CD4-positive, CD25-positive, alpha-beta regulatory T cell (primary cell): Measurements from ENCODE around the gene MYOZ2. TPM values are rescaled to one million over a fixed set of nuclear protein-coding genes. Genes with fewer than 3 reads are reported as not detected.
A peak's percentile ranks its signal among the peaks of the same experiment; 100 is the strongest.

Source experiments
- ATAC-seq, 2 donors: fragments of 150-1000 bp; cut with Tn5 transposase; one replicate each; pipeline ENCODE4 v1.10.0; 2021; ENCODE audit warnings: low read depth in 2 of 2, moderate number of reproducible peaks in 2 of 2, moderate library complexity in 1 of 2
- DNase-seq, 3 donors: peaks; one replicate each; pipeline versions ENCODE4 v3.0.0 to v3.0.0-alpha.2; 2012 to 2022; ENCODE audit warnings: mixed read lengths in 1 of 3
- H3K27ac ChIP-seq: one replicate; pipeline ENCODE4 v1.7.0; 2013; ENCODE audit warnings: mild to moderate bottlenecking, low read length; ENCODE audit not compliant: insufficient read depth, poor library complexity, severe bottlenecking
- H3K27me3 ChIP-seq: one replicate; pipeline ENCODE4 v1.7.0; 2013; ENCODE audit warnings: low read length; ENCODE audit not compliant: control insufficient read depth, insufficient read depth
- H3K36me3 ChIP-seq: one replicate; pipeline ENCODE4 v1.7.0; 2013; ENCODE audit warnings: mild to moderate bottlenecking, low read length, moderate library complexity; ENCODE audit not compliant: control insufficient read depth, insufficient read depth
- H3K4me1 ChIP-seq: 2 replicates; pipeline ENCODE4 v1.7.0; 2013; ENCODE audit warnings: mild to moderate bottlenecking, low read length; ENCODE audit not compliant: insufficient read depth, control insufficient read depth, poor library complexity, severe bottlenecking
- H3K4me3 ChIP-seq: one replicate; pipeline ENCODE4 v1.7.0; 2013; ENCODE audit warnings: low read depth, mild to moderate bottlenecking, low read length, moderate library complexity
- H3K9me3 ChIP-seq, 2 experiments: 1 replicate in 1 of 2; 2 replicates in 1 of 2; pipeline ENCODE4 v1.7.0; 2013; ENCODE audit warnings: low read length in 2 of 2, mild to moderate bottlenecking in 1 of 2, moderate library complexity in 1 of 2; ENCODE audit not compliant: control insufficient read depth in 2 of 2
- H3K27ac Mint-ChIP-seq, 3 donors: one replicate each; pipeline ENCODE4 v1.8.0; 2020 to 2022; ENCODE audit warnings: mild to moderate bottlenecking in 3 of 3, mixed read lengths in 3 of 3, moderate library complexity in 2 of 3
- H3K27me3 Mint-ChIP-seq: one replicate; pipeline ENCODE4 v1.8.0; 2022; ENCODE audit warnings: mild to moderate bottlenecking, mixed read lengths
- H3K36me3 Mint-ChIP-seq: one replicate; pipeline ENCODE4 v1.8.0; 2020; ENCODE audit warnings: mixed read lengths
- H3K4me1 Mint-ChIP-seq, 4 donors: one replicate each; pipeline ENCODE4 v1.8.0; 2020 to 2022; ENCODE audit warnings: mixed read lengths in 4 of 4, mild to moderate bottlenecking in 1 of 4
- H3K4me3 Mint-ChIP-seq, 4 donors: one replicate each; pipeline ENCODE4 v1.8.0; 2020 to 2022; ENCODE audit warnings: mild to moderate bottlenecking in 4 of 4, mixed read lengths in 4 of 4, moderate library complexity in 3 of 4
- H3K9me3 Mint-ChIP-seq, 7 donors: one replicate each; pipeline ENCODE4 v1.8.0; 2020 to 2022; ENCODE audit warnings: mixed read lengths in 7 of 7, mild to moderate bottlenecking in 3 of 7, moderate library complexity in 2 of 7
- polyA plus RNA-seq, 4 donors: library from polyadenylated mRNA; unstranded; fragments of 300-500 nt; fragmentation: Illumina TruSeq; gene quantifications; one replicate each; pipeline ENCODE4 v1.2.3, GENCODE V29; 2021
- total RNA-seq: library from RNA; stranded (reverse); gene quantifications from one replicate; pipeline ENCODE4 v1.2.3, GENCODE V29; 2022

MYOZ2 gene
- total and polyA plus RNA-seq, 5 donors from 2014 or later: 0.24 TPM; not detected in 4

DNA sequence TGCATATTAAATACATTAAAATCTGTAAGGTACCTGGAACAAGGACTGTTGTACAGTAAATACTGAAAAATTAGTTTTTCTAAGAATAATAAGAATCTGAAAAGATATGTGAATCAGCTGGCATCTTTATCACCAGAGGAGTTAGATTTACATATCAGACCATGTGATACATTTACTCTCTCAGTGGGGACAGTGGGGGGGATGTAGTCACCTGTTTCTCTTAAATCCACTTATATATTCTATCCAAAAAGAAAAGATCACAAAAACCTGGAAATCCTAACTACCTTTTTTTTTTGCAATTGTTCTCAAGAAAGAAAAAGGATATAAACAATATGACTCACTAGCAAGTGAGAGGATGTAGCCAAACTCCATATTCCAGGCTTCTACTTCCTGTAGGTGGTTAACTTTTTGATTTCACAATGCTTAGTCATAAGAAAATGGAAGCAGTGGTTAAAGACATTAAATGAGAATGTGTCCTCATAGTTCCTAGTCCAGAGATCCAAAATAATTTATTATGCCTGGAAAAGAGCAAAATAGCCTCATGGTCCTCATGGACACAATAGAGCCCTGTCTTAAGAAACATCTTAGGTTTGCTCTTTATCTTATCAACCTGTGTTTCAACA lies 22.5 kb upstream of the MYOZ2 start:
- H3K27ac Mint-ChIP-seq: no peak overlapping the region
- DNase-seq (peak in 1 of 3 donors; percentile 7), ATAC-seq (no peak)
- H3K36me3 Mint-ChIP-seq: no peaks in the 10 kb centered on the region
- no peaks in the 10 kb centered on the region for H3K27me3 Mint-ChIP-seq
- peaks cover 0 to 3% (median 0%) of the 10 kb centered on the region in 4 donors for H3K4me1 Mint-ChIP-seq
- no peak overlapping the region for H3K27ac ChIP-seq
- H3K9me3 Mint-ChIP-seq: no peaks in the 10 kb centered on the region
- peak overlapping the region in 1 of 4 donors; percentile 51 for H3K4me3 Mint-ChIP-seq
- no peaks in the 10 kb centered on the region for H3K36me3 ChIP-seq
- H3K27me3 ChIP-seq: no peaks in the 10 kb centered on the region
- no peaks in the 10 kb centered on the region for H3K9me3 ChIP-seq
- H3K4me1 ChIP-seq: no peaks in the 10 kb centered on the region
- H3K4me3 ChIP-seq: no peak overlapping the region

DNA sequence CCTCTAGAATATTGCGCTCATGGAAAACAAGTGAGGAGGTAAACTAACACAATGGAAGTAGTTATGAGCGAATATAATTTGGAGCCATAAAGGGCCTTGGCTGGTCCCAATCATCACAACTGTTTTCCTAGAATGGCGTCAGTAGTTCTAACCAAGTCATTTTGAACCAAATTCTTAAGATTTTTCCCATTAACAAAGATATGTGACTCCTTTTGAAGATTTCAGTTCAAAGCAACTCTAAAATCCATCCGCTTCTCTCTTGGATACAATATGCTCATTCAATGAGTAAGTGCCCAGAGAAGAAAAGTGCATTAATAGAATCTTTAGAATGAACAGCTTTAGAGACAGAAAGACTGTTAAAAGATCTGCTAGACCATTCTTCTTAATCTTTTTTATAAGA lies 19.6 kb upstream of the MYOZ2 start:
- peaks cover 0 to 3% (median 0%) of the 10 kb centered on the region in 4 donors for H3K4me1 Mint-ChIP-seq
- DNase-seq: no peak
- H3K9me3 Mint-ChIP-seq: no peaks in the 10 kb centered on the region
- H3K4me3 Mint-ChIP-seq: no peak overlapping the region
- H3K4me3 ChIP-seq: no peak overlapping the region
- no peaks in the 10 kb centered on the region for H3K36me3 ChIP-seq
- no peaks in the 10 kb centered on the region for H3K9me3 ChIP-seq
- no peak overlapping the region for H3K27ac Mint-ChIP-seq
- H3K27me3 Mint-ChIP-seq: no peaks in the 10 kb centered on the region
- H3K27me3 ChIP-seq: peaks cover 2% of the 10 kb centered on the region
- H3K36me3 Mint-ChIP-seq: no peaks in the 10 kb centered on the region
- no peak overlapping the region for H3K27ac ChIP-seq
- ATAC-seq: no peak
- H3K4me1 ChIP-seq: no peaks in the 10 kb centered on the region

DNA sequence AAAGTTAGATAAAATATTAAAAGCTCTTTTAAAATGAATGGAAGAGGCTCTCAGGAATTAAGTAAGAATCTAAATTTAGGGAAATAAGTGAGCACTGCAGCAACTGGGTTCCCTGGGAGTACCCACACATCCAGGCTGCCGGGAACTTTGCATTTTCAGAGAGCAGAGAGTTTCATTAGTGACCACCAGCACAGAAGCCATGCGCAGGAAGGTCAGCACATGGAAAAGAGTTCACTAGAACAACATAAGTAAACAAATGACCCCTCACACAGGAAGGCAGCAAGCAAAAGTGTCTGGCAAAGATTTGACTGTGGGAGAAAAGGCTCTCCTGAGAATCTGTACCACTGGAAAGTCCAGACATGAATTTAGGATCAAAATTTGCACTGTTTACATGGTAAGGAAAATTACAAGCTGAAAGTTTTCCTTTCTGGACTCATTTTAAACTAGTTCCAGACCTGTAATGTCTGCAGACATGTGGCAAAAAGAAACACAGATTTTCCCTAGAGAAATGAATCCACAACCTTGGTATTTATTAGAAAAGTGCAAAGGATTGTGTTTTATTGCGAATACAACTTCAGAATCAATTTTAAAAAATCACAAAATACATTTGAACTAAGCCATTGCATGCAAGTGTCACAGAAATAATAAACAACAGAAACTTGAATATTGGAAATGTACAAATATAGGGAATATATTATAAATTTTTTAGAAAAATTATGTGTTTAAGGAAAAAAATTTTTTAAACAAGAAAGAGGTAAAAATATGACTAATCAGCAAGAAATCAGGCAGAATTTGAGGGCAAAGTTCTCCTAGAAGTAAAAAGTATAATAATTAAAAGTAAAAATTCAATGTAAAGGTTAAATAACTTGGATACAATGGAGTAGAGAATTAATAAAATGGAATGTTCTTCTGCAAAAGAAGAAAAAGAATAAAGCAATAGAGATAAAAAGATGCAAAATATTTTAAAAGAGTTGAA lies 18.4 kb upstream of the MYOZ2 start:
- peaks cover 2% of the 10 kb centered on the region for H3K27me3 ChIP-seq
- no peaks in the 10 kb centered on the region for H3K36me3 ChIP-seq
- H3K4me1 ChIP-seq: no peaks in the 10 kb centered on the region
- Mint-ChIP-seq H3K27me3 (no peaks in the 10 kb centered on the region), H3K9me3 (no peaks in the 10 kb centered on the region), H3K4me3 (no peak overlapping the region), H3K4me1 (peaks cover 0 to 3% (median 0%) of the 10 kb centered on the region in 4 donors), H3K27ac (no peak overlapping the region), H3K36me3 (no peaks in the 10 kb centered on the region)
- no peaks in the 10 kb centered on the region for H3K9me3 ChIP-seq
- ATAC-seq: no peak
- H3K27ac ChIP-seq: no peak overlapping the region
- no peak for DNase-seq
- H3K4me3 ChIP-seq: no peak overlapping the region

DNA sequence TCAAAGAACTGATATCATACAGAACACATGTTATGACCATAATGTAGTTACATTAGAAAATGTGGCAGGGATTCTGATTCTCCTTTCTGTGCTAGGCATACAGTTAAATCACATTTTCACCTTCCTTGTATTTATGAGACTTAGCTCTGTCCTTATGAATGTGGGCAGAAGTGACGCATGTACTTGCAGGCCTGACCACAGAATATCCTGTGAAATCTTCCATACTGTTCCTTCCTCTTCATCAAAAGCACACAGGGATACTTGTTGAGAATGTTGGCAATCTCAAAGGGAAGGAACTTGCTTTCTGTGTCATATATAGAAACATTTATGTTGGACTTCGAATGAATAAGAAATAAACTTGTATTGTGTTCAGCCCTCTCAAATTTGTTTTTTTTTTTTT lies 17.2 kb upstream of the MYOZ2 start:
- Histone ChIP-seq H3K4me1 (no peaks in the 10 kb centered on the region), H3K27ac (no peak overlapping the region), H3K4me3 (no peak overlapping the region), H3K9me3 (no peaks in the 10 kb centered on the region), H3K36me3 (no peaks in the 10 kb centered on the region), H3K27me3 (peaks cover 2% of the 10 kb centered on the region)
- no peak for DNase-seq
- H3K4me1 Mint-ChIP-seq: no peaks in the 10 kb centered on the region
- ATAC-seq: no peak
- H3K4me3 Mint-ChIP-seq: no peak overlapping the region
- no peaks in the 10 kb centered on the region for H3K9me3 Mint-ChIP-seq
- no peaks in the 10 kb centered on the region for H3K36me3 Mint-ChIP-seq
- no peaks in the 10 kb centered on the region for H3K27me3 Mint-ChIP-seq
- H3K27ac Mint-ChIP-seq: no peak overlapping the region

DNA sequence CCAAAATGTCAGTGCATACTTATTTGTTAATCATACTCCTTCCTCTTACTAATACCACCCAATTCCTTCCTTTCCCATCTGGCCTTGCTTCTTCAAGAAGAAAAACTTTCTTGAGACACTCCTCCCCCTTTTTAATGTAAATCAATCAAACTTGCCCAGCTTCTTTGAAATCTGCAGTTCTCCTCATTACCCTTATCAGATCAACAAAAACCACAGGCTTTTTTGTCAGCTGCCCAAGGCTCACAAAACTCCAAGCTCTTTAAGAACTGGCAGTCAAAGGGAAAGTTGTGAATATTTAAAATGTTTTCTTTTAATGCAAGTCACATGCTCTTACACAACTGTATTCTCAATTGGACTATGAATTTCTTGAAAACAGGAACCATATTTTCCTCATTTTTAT lies 11.3 kb upstream of the MYOZ2 start:
- Mint-ChIP-seq H3K4me1 (peaks cover 0 to 6% (median 2%) of the 10 kb centered on the region in 4 donors), H3K4me3 (no peak overlapping the region), H3K27ac (peak overlapping the region in 1 of 3 donors; percentile 25), H3K9me3 (no peaks in the 10 kb centered on the region), H3K36me3 (no peaks in the 10 kb centered on the region), H3K27me3 (no peaks in the 10 kb centered on the region)
- H3K27me3 ChIP-seq: no peaks in the 10 kb centered on the region
- no peak overlapping the region for H3K27ac ChIP-seq
- no peak overlapping the region for H3K4me3 ChIP-seq
- no peaks in the 10 kb centered on the region for H3K9me3 ChIP-seq
- DNase-seq (no peak), ATAC-seq (no peak)
- H3K4me1 ChIP-seq: no peaks in the 10 kb centered on the region
- no peaks in the 10 kb centered on the region for H3K36me3 ChIP-seq

DNA sequence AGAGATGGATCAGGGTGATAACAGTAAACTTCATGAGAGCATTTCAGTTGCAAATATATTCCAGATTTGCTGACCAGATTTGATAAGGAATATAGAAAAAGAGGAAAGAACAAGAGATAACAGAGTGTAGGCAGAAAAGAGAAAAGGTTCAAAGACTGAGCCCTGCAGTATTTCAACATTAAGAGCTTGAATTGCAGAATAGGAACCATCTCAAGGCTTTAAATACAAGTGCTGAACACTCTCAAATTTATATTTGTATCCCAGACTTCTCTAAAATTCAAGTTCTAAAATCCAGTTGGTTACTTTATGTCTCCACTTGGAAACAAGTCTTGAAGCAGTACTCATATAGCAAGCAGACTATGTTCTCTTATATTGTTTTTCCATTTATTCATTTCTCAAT lies 9.7 kb upstream of the MYOZ2 start:
- no peaks in the 10 kb centered on the region for H3K9me3 Mint-ChIP-seq
- H3K27me3 Mint-ChIP-seq: no peaks in the 10 kb centered on the region
- H3K4me3 ChIP-seq: no peak overlapping the region
- no peak overlapping the region for H3K27ac Mint-ChIP-seq
- H3K9me3 ChIP-seq: no peaks in the 10 kb centered on the region
- no peaks in the 10 kb centered on the region for H3K36me3 Mint-ChIP-seq
- DNase-seq (no peak), ATAC-seq (no peak)
- H3K4me1 Mint-ChIP-seq: peaks cover 0 to 6% (median 2%) of the 10 kb centered on the region in 4 donors
- no peaks in the 10 kb centered on the region for H3K4me1 ChIP-seq
- no peak overlapping the region for H3K4me3 Mint-ChIP-seq
- no peaks in the 10 kb centered on the region for H3K27me3 ChIP-seq
- H3K36me3 ChIP-seq: no peaks in the 10 kb centered on the region
- H3K27ac ChIP-seq: no peak overlapping the region

DNA sequence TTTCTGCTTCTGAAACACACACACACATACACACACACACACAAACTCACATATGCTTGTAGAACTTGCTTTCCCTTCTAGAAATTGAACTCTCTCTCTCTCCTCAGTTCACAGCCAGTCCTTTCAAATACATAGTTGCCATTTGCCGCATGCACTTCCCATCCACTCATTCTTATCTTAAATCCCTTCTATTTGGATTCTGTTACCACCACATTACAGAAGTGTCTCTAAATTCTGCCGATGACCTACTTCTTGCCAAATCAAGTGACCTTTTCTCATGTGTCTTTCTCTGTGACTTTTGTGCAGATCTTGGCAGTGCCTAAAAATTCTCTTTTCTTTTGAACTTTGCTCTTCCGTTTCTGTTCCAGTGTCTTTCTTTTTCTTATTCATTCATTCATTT lies 7.5 kb upstream of the MYOZ2 start:
- Mint-ChIP-seq H3K4me1 (peaks cover 0 to 6% (median 2%) of the 10 kb centered on the region in 4 donors), H3K27ac (no peak overlapping the region), H3K9me3 (peaks cover 0 to 2% (median 0%) of the 10 kb centered on the region in 7 donors), H3K36me3 (no peaks in the 10 kb centered on the region), H3K27me3 (no peaks in the 10 kb centered on the region), H3K4me3 (no peak overlapping the region)
- Histone ChIP-seq H3K27me3 (no peaks in the 10 kb centered on the region), H3K9me3 (no peaks in the 10 kb centered on the region), H3K4me1 (no peaks in the 10 kb centered on the region), H3K4me3 (no peak overlapping the region), H3K27ac (no peak overlapping the region), H3K36me3 (no peaks in the 10 kb centered on the region)
- ATAC-seq (no peak), DNase-seq (no peak)
